ENCODE results near the gene TENM4. TPM values are rescaled to one million over a fixed set of nuclear protein-coding genes. Genes with fewer than 3 reads are reported as not detected.

Gene TENM4
- total and polyA plus RNA-seq, 2 of the 8 experiments (the other 6 are each of a cell fraction or from before 2014, with no cell fraction given): 3.5 to 7.2 TPM

GRCh38 chr11:79480864-79481263 is 40.0 kb upstream of the TENM4 start:
- Histone ChIP-seq H4K91ac (replicated peaks; ENCODE audit: insufficient read length, low read length) (no peak overlapping the region), H2AK5ac (ENCODE audit: low read depth, low read length) (no peak overlapping the region), H3K79me2 (ENCODE audit: control insufficient read depth in 1 of 2, insufficient read depth in 2 of 2, low read length in 2 of 2) (no peaks in the 10 kb centered on the region), H3K9me3 (ENCODE audit: insufficient read depth in 2 of 2, low read depth in 1 of 2, low read length in 1 of 2) (peaks cover 0 to 6% of the 10 kb centered on the region in 2 experiments; a peak in 1 of 4 replicates), H2BK15ac (ENCODE audit: low read length) (no peak overlapping the region), H3K27ac (ENCODE audit: low read depth, low read length) (no peak overlapping the region), H4K20me1 (replicated peaks in 1 of 2; ENCODE audit: control insufficient read depth in 1 of 2, insufficient read depth in 2 of 2, low read length in 2 of 2) (no peaks in the 10 kb centered on the region), H2BK120ac (replicated peaks; ENCODE audit: low read depth, low read length) (no peak overlapping the region), H3K36me3 (ENCODE audit: control insufficient read depth in 2 of 4, insufficient read depth in 4 of 4, low read length in 3 of 4) (peaks cover 0 to under 1% (median 0%) of the 10 kb centered on the region in 4 experiments; a peak in 2 of 8 replicates), H4K8ac (ENCODE audit: extremely low read depth, insufficient read depth, low read length) (no peak overlapping the region), H4K5ac (ENCODE audit: insufficient read length, low read depth, low read length) (no peak overlapping the region), H3K18ac (ENCODE audit: extremely low read depth, low read length) (no peak overlapping the region), H2AFZ (ENCODE audit: low read length) (no peak overlapping the region), H3K9ac (replicated peaks in 1 of 4; ENCODE audit: extremely low read depth in 1 of 4, low read depth in 3 of 4, low read length in 3 of 4) (no peak overlapping the region), H3K4me3 (ENCODE audit: extremely low read depth in 1 of 4, insufficient read depth in 2 of 4, low read depth in 3 of 4, low read length in 4 of 4) (no peak overlapping the region), H2BK5ac (ENCODE audit: low read depth, low read length) (no peak overlapping the region), H3K23ac (ENCODE audit: insufficient read length) (no peak overlapping the region), H3K4me1 (replicated peaks in 1 of 4; ENCODE audit: control insufficient read depth in 3 of 4, insufficient read depth in 4 of 4, low read length in 3 of 4) (peaks cover 0 to 9% (median 7%) of the 10 kb centered on the region in 4 experiments; a peak in 6 of 7 replicates), H2BK12ac (ENCODE audit: low read depth, low read length) (no peak overlapping the region), H3K4me2 (ENCODE audit: insufficient read depth in 1 of 2, low read depth in 2 of 2, low read length in 2 of 2) (no peak overlapping the region), H3K79me1 (ENCODE audit: low read depth, low read length) (no peaks in the 10 kb centered on the region), H3K14ac (ENCODE audit: insufficient read length) (no peak overlapping the region), H2BK20ac (ENCODE audit: low read length) (no peak overlapping the region), H3K4ac (replicated peaks; ENCODE audit: insufficient read length, low read depth, low read length) (no peak overlapping the region), H3K23me2 (ENCODE audit: low read depth, low read length) (no peaks in the 10 kb centered on the region; the same call in 1 of the 2 replicates), H3K27me3 (replicated peaks in 1 of 4; ENCODE audit: control insufficient read depth in 3 of 4, extremely low read depth in 1 of 4, insufficient read depth in 3 of 4, low read length in 3 of 4) (no peaks in the 10 kb centered on the region; a peak in 2 of 7 replicates), H3K56ac (replicated peaks; ENCODE audit: insufficient read length, low read depth, low read length) (no peak overlapping the region)
- TF ChIP-seq FOSL1 (IDR thresholded peaks at IDR 0.05; ENCODE audit: insufficient read depth, low read depth, low read length) (no peak), EP300 (IDR thresholded peaks at IDR 0.05; ENCODE audit: borderline replicate concordance in 1 of 2, low read depth in 2 of 2, low read length in 2 of 2) (no peak), JUN (IDR thresholded peaks at IDR 0.05; ENCODE audit: low read depth, low read length) (no peak), PHF8 (conservative IDR thresholded peaks at IDR 0.05; ENCODE audit: low read depth, low read length) (no peak), CHD1 (IDR thresholded peaks at IDR 0.05; ENCODE audit: low read depth, low read length) (no peak), ATF2 (IDR thresholded peaks at IDR 0.05; ENCODE audit: low read length) (no peak), BRCA1 (IDR thresholded peaks at IDR 0.05; ENCODE audit: low read depth, low read length) (no peak)
- FAIRE-seq (no peak), DNase-seq (ENCODE audit: low read depth in 1 of 2, low spot score in 2 of 2) (no peak)
- 90% methylated on average over 4 of the region's 4 CpGs; no CpG with 5 or more reads in 1 of the 2 experiments for WGBS, 2 experiments (ENCODE audit: extremely low coverage in 1 of 2, insufficient coverage in 1 of 2, insufficient read length in 1 of 2, insufficient replicate concordance in 2 of 2, low coverage in 1 of 2, low lambda C conversion rate in 2 of 2, missing lambda C conversion rate in 1 of 2)
- CTCF ChIA-PET (ENCODE audit: partially characterized antibody): interaction anchor here (1.1 to 3.0 kb wide), 3 partner anchors 12 to 80 kb away, joined by 5 to 23 read pairs (median 17); no protein-coding TSS in a partner anchor
- POLR2A ChIA-PET (ENCODE audit: partially characterized antibody): interaction anchor here (1.3 kb wide), 1 partner anchor 8 kb away, joined by 3 read pairs; no protein-coding TSS in a partner anchor
